Vagina (tissue), 2 donors: ENCODE measurements around the gene SPON1. TPM values are rescaled to one million over a fixed set of nuclear protein-coding genes. Genes with fewer than 3 reads are reported as not detected.
"Not testable (repeated sequence)": the region's sequence is repeated elsewhere in the genome, so short reads cannot be mapped to it uniquely, and the experiment has no call there.

Source experiments
- DNase-seq, 2 donors: peaks; one replicate each; pipeline ENCODE4 v3.0.0-alpha.2; 2017; ENCODE audit errors: extremely low spot score in 2 of 2
- H3K27ac ChIP-seq: fragments of 200-600 bp; sonication (generic); one replicate; pipeline ENCODE4 v1.5.1; 2019
- H3K27me3 ChIP-seq: fragments of 200-600 bp; sonication (generic); one replicate; pipeline ENCODE4 v1.5.1; 2019
- H3K36me3 ChIP-seq, 2 donors: fragments of 200-600 bp; sonication (generic); one replicate each; pipeline ENCODE4 v1.5.1; 2017 to 2019
- H3K4me1 ChIP-seq: fragments of 200-600 bp; sonication (generic); one replicate; pipeline ENCODE4 v1.5.1; 2019
- H3K4me3 ChIP-seq, 2 donors: fragments of 200-600 bp; sonication (generic); 1 replicate in 1 of 2; 2 replicates in 1 of 2; pipeline ENCODE4 v1.5.1; 2016 to 2019
- H3K9me3 ChIP-seq: fragments of 200-600 bp; sonication (generic); one replicate; pipeline ENCODE4 v1.5.1; 2019
- CTCF ChIP-seq, 3 experiments: fragments of 450-650 bp in 2 of 3; fragments of 200-600 bp in 1 of 3; sonication (generic) in 1 of 3; IDR thresholded peaks; one replicate each; pipeline ENCODE4 v1.5.1; 2017 to 2019; ENCODE audit warnings: antibody characterized with exemption in 3 of 3, mild to moderate bottlenecking in 2 of 3, moderate library complexity in 2 of 3
- POLR2A ChIP-seq, 2 donors: fragments of 450-650 bp; IDR thresholded peaks; one replicate each; pipeline ENCODE4 v1.6.1; 2017; ENCODE audit warnings: antibody characterized with exemption in 2 of 2, mild to moderate bottlenecking in 2 of 2, moderate library complexity in 2 of 2
- POLR2AphosphoS5 ChIP-seq, 2 donors: sonication (generic); formaldehyde crosslinking; IDR thresholded peaks; one replicate each; pipeline ENCODE4 v1.9.0; 2017; ENCODE audit warnings: antibody characterized with exemption in 2 of 2, mild to moderate bottlenecking in 2 of 2, low read depth in 1 of 2; ENCODE audit not compliant: insufficient read depth in 1 of 2
- intact Hi-C: fragments of 100-400 bp; cut with DNase I; formaldehyde crosslinking; loops from one replicate; pipeline ENCODE4 v1.15.1; 2023
- total RNA-seq: library from RNA; depleted of rRNA; stranded (reverse); fragments of >200 nt; gene quantifications from one replicate; pipeline ENCODE4 v1.2.3, GENCODE V29; 2016

Gene SPON1
- total RNA-seq, 1 donor from 2014 or later, result 31.7 TPM

- Histone ChIP-seq H3K27me3 (no peaks in the 10 kb centered on the region), H3K4me3 (no peak overlapping the region), H3K27ac (no peak overlapping the region), H3K9me3 (no peaks in the 10 kb centered on the region), H3K4me1 (no peaks in the 10 kb centered on the region), H3K36me3 (no peaks in the 10 kb centered on the region)
- no peak for DNase-seq
- TF ChIP-seq CTCF (IDR thresholded peaks at IDR 0.05) (no peak), POLR2AphosphoS5 (IDR thresholded peaks at IDR 0.05; ENCODE audit: insufficient read depth in 1 of 2, low read depth in 1 of 2) (no peak), POLR2A (IDR thresholded peaks at IDR 0.05) (no peak)
- intact Hi-C loops, result no loop called here
These were observed 307.4 kb downstream of the SPON1 start for GRCh38 chr11:14269692-14270573.

- TF ChIP-seq POLR2AphosphoS5 (IDR thresholded peaks at IDR 0.05; ENCODE audit: insufficient read depth in 1 of 2, low read depth in 1 of 2), result no peak
- TF ChIP-seq POLR2A (IDR thresholded peaks at IDR 0.05), result no peak
- TF ChIP-seq CTCF (IDR thresholded peaks at IDR 0.05), result no peak
- DNase-seq, result no peak
These were observed 308.4 kb downstream of the SPON1 start for GRCh38 chr11:14270690-14271542.

GRCh38 chr11:14273895-14274294, 311.4 kb downstream of the SPON1 start:
- H3K36me3 ChIP-seq, result no peaks in the 10 kb centered on the region
- DNase-seq, result no peak
- H3K9me3 ChIP-seq, result no peaks in the 10 kb centered on the region
- no peak overlapping the region for H3K27ac ChIP-seq
- no peaks in the 10 kb centered on the region for H3K4me1 ChIP-seq
- no peak overlapping the region for H3K4me3 ChIP-seq
- H3K27me3 ChIP-seq, result no peaks in the 10 kb centered on the region
- intact Hi-C loops, result no loop called here
- TF ChIP-seq POLR2A (IDR thresholded peaks at IDR 0.05) (no peak), POLR2AphosphoS5 (IDR thresholded peaks at IDR 0.05; ENCODE audit: insufficient read depth in 1 of 2, low read depth in 1 of 2) (no peak), CTCF (IDR thresholded peaks at IDR 0.05) (no peak)

More at GRCh38 chr11:14270690-14271542, 308.4 kb downstream of the SPON1 start:
- Histone ChIP-seq H3K4me1 (no peaks in the 10 kb centered on the region), H3K4me3 (no peak overlapping the region), H3K36me3 (no peaks in the 10 kb centered on the region), H3K27ac (no peak overlapping the region), H3K9me3 (no peaks in the 10 kb centered on the region), H3K27me3 (no peaks in the 10 kb centered on the region)
- intact Hi-C loops, result no loop called here

GRCh38 chr11:14275076-14275475, 312.6 kb downstream of the SPON1 start:
- no peak for TF ChIP-seq POLR2AphosphoS5 (IDR thresholded peaks at IDR 0.05; ENCODE audit: insufficient read depth in 1 of 2, low read depth in 1 of 2)
- no peak for TF ChIP-seq CTCF (IDR thresholded peaks at IDR 0.05)
- TF ChIP-seq POLR2A (IDR thresholded peaks at IDR 0.05), result no peak
- Histone ChIP-seq H3K27ac (no peak overlapping the region), H3K36me3 (no peaks in the 10 kb centered on the region), H3K4me3 (no peak overlapping the region), H3K4me1 (no peaks in the 10 kb centered on the region), H3K27me3 (no peaks in the 10 kb centered on the region), H3K9me3 (no peaks in the 10 kb centered on the region)
- DNase-seq, result no peak
- intact Hi-C loops, result no loop called here

GRCh38 chr11:14278869-14279268, 316.3 kb downstream of the SPON1 start:
- H3K9me3 ChIP-seq, intact Hi-C loops, DNase-seq, H3K36me3 ChIP-seq, H3K27ac ChIP-seq, H3K27me3 ChIP-seq, H3K4me3 ChIP-seq, H3K4me1 ChIP-seq: not testable (repeated sequence)
